Activated naive CD4-positive, alpha-beta T cell treated with anti-CD3 and anti-CD28 coated beads, Interleukin-2, amount 50 U/mL, for 72 hours (primary cell): ENCODE data around the gene SUPT4H1. TPM values are rescaled to one million over a fixed set of nuclear protein-coding genes. Genes with fewer than 3 reads are reported as not detected.
A peak's percentile ranks its signal among the peaks of the same experiment; 100 is the strongest.

Source experiments
- ATAC-seq, 2 donors: fragments of 150-1000 bp; cut with Tn5 transposase; 2 replicates each; pipeline ENCODE4 v1.10.0; 2021; ENCODE audit warnings: mild to moderate bottlenecking in 2 of 2, moderate library complexity in 2 of 2
- DNase-seq, 2 donors: peaks; one replicate each; pipeline ENCODE4 v3.0.0; 2021 to 2022; ENCODE audit warnings: low spot score in 2 of 2
- H3K27ac Mint-ChIP-seq, 2 donors: one replicate each; pipeline ENCODE4 v1.8.0; 2022; ENCODE audit warnings: mild to moderate bottlenecking in 2 of 2, mixed read lengths in 2 of 2
- H3K36me3 Mint-ChIP-seq, 2 donors: one replicate each; pipeline ENCODE4 v1.8.0; 2022; ENCODE audit warnings: mixed read lengths in 2 of 2
- H3K9me3 Mint-ChIP-seq, 2 donors: one replicate each; pipeline ENCODE4 v1.8.0; 2022; ENCODE audit warnings: mixed read lengths in 2 of 2
- total RNA-seq, 2 donors: library from RNA; stranded (reverse); gene quantifications; one replicate each; pipeline ENCODE4 v1.2.3, GENCODE V29; 2022

SUPT4H1 gene
- total RNA-seq, 2 donors from 2014 or later, result 105 to 141 TPM

- peak overlapping the region in 1 of 2 donors; percentile 57 for H3K27ac Mint-ChIP-seq
- H3K36me3 Mint-ChIP-seq, result no peaks in the 10 kb centered on the region
- ATAC-seq (no peak), DNase-seq (no peak)
- no peaks in the 10 kb centered on the region for H3K9me3 Mint-ChIP-seq
These were observed 32.0 kb upstream of the SUPT4H1 start for GRCh38 chr17:58383892-58384462.

GRCh38 chr17:58382872-58383242, 30.9 kb upstream of the SUPT4H1 start:
- no peaks in the 10 kb centered on the region for H3K9me3 Mint-ChIP-seq
- H3K27ac Mint-ChIP-seq, result peak overlapping the region in 1 of 2 donors; percentile 29
- ATAC-seq (no peak), DNase-seq (no peak)
- no peaks in the 10 kb centered on the region for H3K36me3 Mint-ChIP-seq

GRCh38 chr17:58382108-58382871, 30.3 kb upstream of the SUPT4H1 start:
- Mint-ChIP-seq H3K9me3 (no peaks in the 10 kb centered on the region), H3K36me3 (no peaks in the 10 kb centered on the region), H3K27ac (peak overlapping the region; percentile 29 to 37)
- DNase-seq (no peak), ATAC-seq (peak; percentile 82 to 89)

- H3K27ac Mint-ChIP-seq, result peak overlapping the region in 1 of 2 donors; percentile 29
- no peak for ATAC-seq
- H3K9me3 Mint-ChIP-seq, result no peaks in the 10 kb centered on the region
- DNase-seq, result no peak
- no peaks in the 10 kb centered on the region for H3K36me3 Mint-ChIP-seq
These were observed 29.4 kb upstream of the SUPT4H1 start for GRCh38 chr17:58381124-58382035.

GRCh38 chr17:58380207-58381123, 28.5 kb upstream of the SUPT4H1 start:
- H3K36me3 Mint-ChIP-seq, result no peaks in the 10 kb centered on the region
- no peaks in the 10 kb centered on the region for H3K9me3 Mint-ChIP-seq
- DNase-seq, result no peak
- no peak for ATAC-seq
- H3K27ac Mint-ChIP-seq, result no peak overlapping the region

GRCh38 chr17:58379511-58379824, 27.5 kb upstream of the SUPT4H1 start:
- Mint-ChIP-seq H3K27ac (peak overlapping the region in 1 of 2 donors; percentile 32), H3K9me3 (no peaks in the 10 kb centered on the region), H3K36me3 (no peaks in the 10 kb centered on the region)
- ATAC-seq (peak in 1 of 2 donors; percentile 6), DNase-seq (no peak)

GRCh38 chr17:58378733-58379510, 26.9 kb upstream of the SUPT4H1 start:
- no peaks in the 10 kb centered on the region for H3K9me3 Mint-ChIP-seq
- H3K27ac Mint-ChIP-seq, result peak overlapping the region in 1 of 2 donors; percentile 32
- ATAC-seq (peak in 1 of 2 donors; percentile 46), DNase-seq (no peak)
- H3K36me3 Mint-ChIP-seq, result no peaks in the 10 kb centered on the region

- ATAC-seq, result no peak
- no peak overlapping the region for H3K27ac Mint-ChIP-seq
- no peaks in the 10 kb centered on the region for H3K36me3 Mint-ChIP-seq
- no peaks in the 10 kb centered on the region for H3K9me3 Mint-ChIP-seq
- DNase-seq, result no peak
These were observed 25.7 kb upstream of the SUPT4H1 start for GRCh38 chr17:58377661-58378060.

- DNase-seq (no peak), ATAC-seq (no peak)
- Mint-ChIP-seq H3K27ac (no peak overlapping the region), H3K9me3 (no peaks in the 10 kb centered on the region), H3K36me3 (no peaks in the 10 kb centered on the region)
These were observed 25.1 kb upstream of the SUPT4H1 start for GRCh38 chr17:58377093-58377601.

GRCh38 chr17:58376472-58377000, 24.5 kb upstream of the SUPT4H1 start:
- no peaks in the 10 kb centered on the region for H3K36me3 Mint-ChIP-seq
- no peaks in the 10 kb centered on the region for H3K9me3 Mint-ChIP-seq
- H3K27ac Mint-ChIP-seq, result no peak overlapping the region
- DNase-seq (no peak), ATAC-seq (no peak)

- H3K9me3 Mint-ChIP-seq, result no peaks in the 10 kb centered on the region
- no peak for ATAC-seq
- no peak overlapping the region for H3K27ac Mint-ChIP-seq
These were observed 23.8 kb upstream of the SUPT4H1 start for GRCh38 chr17:58375811-58376210.

GRCh38 chr17:58375256-58375655, 23.3 kb upstream of the SUPT4H1 start:
- no peak for DNase-seq
- H3K27ac Mint-ChIP-seq, result no peak overlapping the region
- ATAC-seq, result no peak
- no peaks in the 10 kb centered on the region for H3K9me3 Mint-ChIP-seq
- no peaks in the 10 kb centered on the region for H3K36me3 Mint-ChIP-seq

More at GRCh38 chr17:58375811-58376210, 23.8 kb upstream of the SUPT4H1 start:
- no peaks in the 10 kb centered on the region for H3K36me3 Mint-ChIP-seq
- no peak for DNase-seq

GRCh38 chr17:58373923-58374322, 21.9 kb upstream of the SUPT4H1 start:
- ATAC-seq (no peak), DNase-seq (no peak)
- Mint-ChIP-seq H3K36me3 (no peaks in the 10 kb centered on the region), H3K9me3 (no peaks in the 10 kb centered on the region), H3K27ac (no peak overlapping the region)

GRCh38 chr17:58373003-58373402, 21.0 kb upstream of the SUPT4H1 start:
- DNase-seq, result no peak
- Mint-ChIP-seq H3K9me3 (no peaks in the 10 kb centered on the region), H3K36me3 (no peaks in the 10 kb centered on the region), H3K27ac (no peak overlapping the region)
- no peak for ATAC-seq

GRCh38 chr17:58371300-58371950, 19.4 kb upstream of the SUPT4H1 start:
- DNase-seq (no peak), ATAC-seq (no peak)
- H3K36me3 Mint-ChIP-seq, result no peaks in the 10 kb centered on the region
- H3K27ac Mint-ChIP-seq, result peak overlapping the region in 1 of 2 donors; percentile 44
- no peaks in the 10 kb centered on the region for H3K9me3 Mint-ChIP-seq
